B cell (primary cell): ENCODE measurements around the gene NDUFB10. TPM values are rescaled to one million over a fixed set of nuclear protein-coding genes. Genes with fewer than 3 reads are reported as not detected.

ENCODE experiments used
- ATAC-seq: fragments of 200-7000 bp; cut with Tn5 transposase; one replicate; pipeline ENCODE4 v1.10.0; 2021; ENCODE audit warnings: low read depth, mild to moderate bottlenecking, moderate number of reproducible peaks, moderate library complexity
- CTCF ChIA-PET: fragments of 350-600 bp; sonication (Branson Sonifier 250); formaldehyde crosslinking; loops from one replicate; lab custom pipeline; 2021; ENCODE audit warnings: antibody characterized with exemption, inconsistent platforms; lab: Charles Lee
- POLR2A ChIA-PET: fragments of 350-600 bp; sonication (Branson Sonifier 250); formaldehyde crosslinking; loops from one replicate; lab custom pipeline; 2021; ENCODE audit warnings: antibody characterized with exemption; lab: Charles Lee
- DNase-seq: peaks from one replicate; pipeline ENCODE4 v3.0.0; 2013
- H2AFZ ChIP-seq: 2 replicates; pipeline ENCODE4 v1.6.1; 2012; ENCODE audit warnings: mild to moderate bottlenecking, low read depth, low read length; ENCODE audit not compliant: insufficient read depth, poor library complexity, severe bottlenecking
- H3K27ac ChIP-seq, 2 donors: 1 replicate in 1 of 2; 2 replicates in 1 of 2; pipeline ENCODE4 v1.5.1; 2012 to 2013; ENCODE audit warnings: low read length in 2 of 2, mild to moderate bottlenecking in 2 of 2, moderate library complexity in 1 of 2
- H3K27me3 ChIP-seq, 4 experiments: fragments of 200-600 bp in 1 of 4; sonication (generic) in 1 of 4; replicated peaks in 1 of 4; 1 replicate in 2 of 4; 2 replicates in 2 of 4; pipeline versions ENCODE4 v1.6.1 to v1.7.0; 2013 to 2016; ENCODE audit warnings: low read length in 3 of 4, mild to moderate bottlenecking in 2 of 4, mixed read lengths in 1 of 4, moderate library complexity in 1 of 4; ENCODE audit not compliant: insufficient read depth in 4 of 4, control insufficient read depth in 3 of 4; ENCODE audit errors: control extremely low read depth in 1 of 4
- H3K36me3 ChIP-seq, 2 experiments: replicated peaks in 1 of 2; 1 replicate in 1 of 2; 2 replicates in 1 of 2; pipeline versions ENCODE4 v1.6.1 to v1.7.1; 2013; ENCODE audit warnings: low read length in 1 of 2; ENCODE audit not compliant: insufficient read depth in 2 of 2, control insufficient read depth in 1 of 2; ENCODE audit errors: control extremely low read depth in 1 of 2, extremely low read depth in 1 of 2
- H3K4me1 ChIP-seq, 2 donors: fragments of 200-600 bp in 1 of 2; sonication (generic) in 1 of 2; 1 replicate in 1 of 2; 2 replicates in 1 of 2; pipeline versions ENCODE4 v1.5.1 to v1.6.1; 2013 to 2017; ENCODE audit warnings: low read length in 2 of 2; ENCODE audit not compliant: control insufficient read depth in 2 of 2, insufficient read depth in 2 of 2
- H3K4me2 ChIP-seq: replicated peaks from 2 replicates; pipeline ENCODE3; 2012; ENCODE audit warnings: mild to moderate bottlenecking, low read depth, low read length; ENCODE audit not compliant: poor library complexity, severe bottlenecking
- H3K4me3 ChIP-seq, 5 experiments: fragments of 200-600 bp in 1 of 5; sonication (generic) in 1 of 5; 1 replicate in 3 of 5; 2 replicates in 2 of 5; pipeline versions ENCODE4 v1.5.1 to v1.7.0; 2011 to 2016; ENCODE audit warnings: low read length in 4 of 5, mild to moderate bottlenecking in 4 of 5, low read depth in 2 of 5, control low read depth in 1 of 5, moderate library complexity in 1 of 5; ENCODE audit not compliant: insufficient read depth in 1 of 5; ENCODE audit errors: control extremely low read depth in 1 of 5, extremely low read depth in 1 of 5
- H3K79me2 ChIP-seq: fragments of 200-600 bp; sonication (generic); one replicate; pipeline ENCODE4 v1.6.0; 2016; ENCODE audit warnings: low read length; ENCODE audit not compliant: control insufficient read depth, insufficient read depth
- H3K9ac ChIP-seq: fragments of 200-600 bp; sonication (generic); 2 replicates; pipeline ENCODE4 v1.6.1; 2017; ENCODE audit warnings: mild to moderate bottlenecking, low read length, moderate library complexity
- H3K9me3 ChIP-seq, 3 donors: one replicate each; pipeline versions ENCODE4 v1.6.1 to v1.7.1; 2013; ENCODE audit warnings: low read length in 2 of 3; ENCODE audit not compliant: control insufficient read depth in 2 of 3, insufficient read depth in 1 of 3; ENCODE audit errors: control extremely low read depth in 1 of 3
- H4K20me1 ChIP-seq: 2 replicates; pipeline ENCODE4 v1.6.0; 2012; ENCODE audit warnings: mild to moderate bottlenecking, low read length; ENCODE audit not compliant: insufficient read depth, control insufficient read depth, poor library complexity, severe bottlenecking
- H3K27ac Mint-ChIP-seq: one replicate; pipeline ENCODE4 v1.8.0; 2021; ENCODE audit warnings: mixed read lengths
- H3K27me3 Mint-ChIP-seq: one replicate; pipeline ENCODE4 v1.8.0; 2021; ENCODE audit warnings: mixed read lengths
- H3K4me1 Mint-ChIP-seq: one replicate; pipeline ENCODE4 v1.8.0; 2021; ENCODE audit warnings: mixed read lengths
- H3K4me3 Mint-ChIP-seq: one replicate; pipeline ENCODE4 v1.8.0; 2021; ENCODE audit warnings: mixed read lengths
- H3K9me3 Mint-ChIP-seq: one replicate; pipeline ENCODE4 v1.8.0; 2022; ENCODE audit warnings: mixed read lengths; ENCODE audit not compliant: insufficient read depth
- EZH2 ChIP-seq: IDR thresholded peaks from 2 replicates; pipeline ENCODE4 v1.6.1; 2012; ENCODE audit warnings: borderline replicate concordance, low read depth, mild to moderate bottlenecking, moderate library complexity, low read length; ENCODE audit not compliant: insufficient read depth, poor library complexity, severe bottlenecking
- WGBS: methylation state at CpG from one replicate; pipeline ENCODE4 v1.1.5; 2013; ENCODE audit warnings: missing lambda C conversion rate; ENCODE audit not compliant: insufficient coverage; 5-methylcytosine and 5-hydroxymethylcytosine counted together
- intact Hi-C: fragments of 100-400 bp; cut with micrococcal nuclease; formaldehyde crosslinking; loops from one replicate; pipeline ENCODE4 v1.10.0; 2022
- polyA minus RNA-seq: library from RNA; depleted of rRNA, polyadenylated mRNA; stranded (reverse); fragments of >200 nt; gene quantifications from 2 replicates; pipeline ENCODE4 v1.2.3, GENCODE V29; 2012
- polyA plus RNA-seq: library from polyadenylated mRNA; depleted of rRNA; stranded (reverse); fragments of >200 nt; gene quantifications from 2 replicates; pipeline ENCODE4 v1.2.3, GENCODE V29; 2012
- total RNA-seq, 2 donors: library from RNA; stranded (reverse); fragments of 120-200 nt in 1 of 2; gene quantifications; 1 replicate in 1 of 2; 2 replicates in 1 of 2; pipeline versions ENCODE4 v1.2.3 to v1.2.4, GENCODE V29; 2013 to 2022
- TF ChIP-seq, protein P1 (sequence below): fragments of 200-600 bp; IDR thresholded peaks from one replicate; pipeline ENCODE4 v1.8.0; 2022; ENCODE audit warnings: antibody characterized with exemption, mild to moderate bottlenecking

NDUFB10 gene
- total RNA-seq: 63.7 and 70.4 TPM in 2 replicates
- total RNA-seq (2013): 80.8 TPM
- polyA plus RNA-seq: 76.9 and 92.6 TPM in 2 replicates
- 93.2 and 108 TPM in 2 replicates for polyA minus RNA-seq

DNA sequence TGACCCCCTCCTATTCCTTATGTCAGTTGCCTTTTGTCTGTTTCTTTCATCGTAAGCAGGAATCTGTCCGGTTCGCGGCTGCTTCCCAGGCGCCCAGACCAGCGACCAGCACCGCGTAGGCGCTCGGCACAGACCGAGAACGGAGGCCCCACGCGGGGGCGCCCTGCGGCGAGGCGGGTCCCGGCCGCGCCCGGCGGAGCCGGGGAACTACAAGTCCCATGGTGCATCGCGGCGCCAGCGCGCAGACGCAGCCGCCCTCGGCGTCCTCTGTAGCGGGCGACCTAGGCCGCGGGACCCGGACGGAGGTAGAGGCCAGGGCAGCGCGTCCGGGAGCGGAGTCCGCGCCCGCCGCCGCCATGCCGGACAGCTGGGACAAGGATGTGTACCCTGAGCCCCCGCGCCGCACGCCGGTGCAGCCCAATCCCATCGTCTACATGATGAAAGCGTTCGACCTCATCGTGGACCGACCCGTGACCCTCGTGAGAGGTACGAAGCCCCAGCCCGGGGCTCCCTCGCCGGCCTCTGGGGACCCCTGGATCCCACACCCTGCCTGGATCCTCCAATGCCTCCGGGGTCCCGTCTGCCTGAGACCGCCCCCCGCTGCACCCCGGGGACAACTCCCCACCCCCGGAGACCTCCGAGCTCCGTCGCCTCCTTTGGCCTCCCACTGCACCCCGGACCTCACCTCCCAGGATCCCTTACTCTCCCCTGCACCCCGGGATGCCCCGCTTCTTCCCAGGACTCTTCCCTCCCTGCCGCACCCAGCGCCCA lies at the start of gene NDUFB10:
TSS of gene NDUFB10 (plus strand) at position 270 of the 771 bp plus-strand sequence. CDS start at position 357, 87 bp downstream.
- Mint-ChIP-seq H3K4me3 (peak within 1 kb of the TSS; percentile 89), H3K9me3 (no peaks in the 10 kb centered on the region), H3K4me1 (peaks cover 38% of the 10 kb centered on the region), H3K27ac (peak within 1 kb of the TSS; percentile 89), H3K27me3 (peaks cover 3% of the 10 kb centered on the region)
- Histone ChIP-seq H3K79me2 (peaks cover 25% of the 10 kb centered on the region), H3K9me3 (no peaks in the 10 kb centered on the region), H3K4me1 (peaks cover 24 to 47% of the 10 kb centered on the region in 2 donors), H3K9ac (peak within 1 kb of the TSS; percentile 88), H2AFZ (peak within 1 kb of the TSS; percentile 93), H3K4me2 (peak within 1 kb of the TSS; percentile 83), H4K20me1 (peaks cover 23% of the 10 kb centered on the region), H3K27ac (peak within 1 kb of the TSS; percentile 51 to 77), H3K27me3 (no peaks in the 10 kb centered on the region), H3K36me3 (peaks cover 0 to 29% of the 10 kb centered on the region in 2 experiments), H3K4me3 (peak within 1 kb of the TSS; percentile 51 to 89 (median 86))
- intact Hi-C loops: loop anchor here (1.0 to 2.0 kb wide), 5 partner anchors 12 to 309 kb away; partner anchors contain the start of genes RNPS1, TRAF7 and ZNF598
- under 1% methylated on average over 76 of the region's 79 CpGs for whole genome bisulfite sequencing
- POLR2A ChIA-PET: interaction anchor here (1.0 to 2.5 kb wide), 4 partner anchors 12 to 195 kb away, joined by 3 to 10 read pairs (median 6); partner anchors contain the start of genes TBL3 and TRAF7
- CTCF ChIA-PET: interaction anchor here (0.6 to 2.2 kb wide), 4 partner anchors 29 to 194 kb away, joined by 3 to 5 read pairs (median 4); no protein-coding TSS in a partner anchor
- ATAC-seq: peak; percentile 94
- no peak for TF ChIP-seq EZH2
- TF ChIP-seq, protein P1, sequence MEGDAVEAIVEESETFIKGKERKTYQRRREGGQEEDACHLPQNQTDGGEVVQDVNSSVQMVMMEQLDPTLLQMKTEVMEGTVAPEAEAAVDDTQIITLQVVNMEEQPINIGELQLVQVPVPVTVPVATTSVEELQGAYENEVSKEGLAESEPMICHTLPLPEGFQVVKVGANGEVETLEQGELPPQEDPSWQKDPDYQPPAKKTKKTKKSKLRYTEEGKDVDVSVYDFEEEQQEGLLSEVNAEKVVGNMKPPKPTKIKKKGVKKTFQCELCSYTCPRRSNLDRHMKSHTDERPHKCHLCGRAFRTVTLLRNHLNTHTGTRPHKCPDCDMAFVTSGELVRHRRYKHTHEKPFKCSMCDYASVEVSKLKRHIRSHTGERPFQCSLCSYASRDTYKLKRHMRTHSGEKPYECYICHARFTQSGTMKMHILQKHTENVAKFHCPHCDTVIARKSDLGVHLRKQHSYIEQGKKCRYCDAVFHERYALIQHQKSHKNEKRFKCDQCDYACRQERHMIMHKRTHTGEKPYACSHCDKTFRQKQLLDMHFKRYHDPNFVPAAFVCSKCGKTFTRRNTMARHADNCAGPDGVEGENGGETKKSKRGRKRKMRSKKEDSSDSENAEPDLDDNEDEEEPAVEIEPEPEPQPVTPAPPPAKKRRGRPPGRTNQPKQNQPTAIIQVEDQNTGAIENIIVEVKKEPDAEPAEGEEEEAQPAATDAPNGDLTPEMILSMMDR: peak; percentile 80
- DNase-seq: peak; percentile 93
